A549 treated with GW870086 at 1 μM for 4 hours (cell line): ENCODE measurements around the gene ADCY10. TPM values are rescaled to one million over a fixed set of nuclear protein-coding genes. Genes with fewer than 3 reads are reported as not detected.

Experiments
- total RNA-seq: library from RNA; stranded (reverse); fragments of 200-300 nt; extraction: Qiagen RNA extraction; gene quantifications from 5 replicates; pipeline ENCODE4 v1.2.3, GENCODE V29; 2022; ENCODE audit warnings: low read depth

ADCY10 gene, protein sequence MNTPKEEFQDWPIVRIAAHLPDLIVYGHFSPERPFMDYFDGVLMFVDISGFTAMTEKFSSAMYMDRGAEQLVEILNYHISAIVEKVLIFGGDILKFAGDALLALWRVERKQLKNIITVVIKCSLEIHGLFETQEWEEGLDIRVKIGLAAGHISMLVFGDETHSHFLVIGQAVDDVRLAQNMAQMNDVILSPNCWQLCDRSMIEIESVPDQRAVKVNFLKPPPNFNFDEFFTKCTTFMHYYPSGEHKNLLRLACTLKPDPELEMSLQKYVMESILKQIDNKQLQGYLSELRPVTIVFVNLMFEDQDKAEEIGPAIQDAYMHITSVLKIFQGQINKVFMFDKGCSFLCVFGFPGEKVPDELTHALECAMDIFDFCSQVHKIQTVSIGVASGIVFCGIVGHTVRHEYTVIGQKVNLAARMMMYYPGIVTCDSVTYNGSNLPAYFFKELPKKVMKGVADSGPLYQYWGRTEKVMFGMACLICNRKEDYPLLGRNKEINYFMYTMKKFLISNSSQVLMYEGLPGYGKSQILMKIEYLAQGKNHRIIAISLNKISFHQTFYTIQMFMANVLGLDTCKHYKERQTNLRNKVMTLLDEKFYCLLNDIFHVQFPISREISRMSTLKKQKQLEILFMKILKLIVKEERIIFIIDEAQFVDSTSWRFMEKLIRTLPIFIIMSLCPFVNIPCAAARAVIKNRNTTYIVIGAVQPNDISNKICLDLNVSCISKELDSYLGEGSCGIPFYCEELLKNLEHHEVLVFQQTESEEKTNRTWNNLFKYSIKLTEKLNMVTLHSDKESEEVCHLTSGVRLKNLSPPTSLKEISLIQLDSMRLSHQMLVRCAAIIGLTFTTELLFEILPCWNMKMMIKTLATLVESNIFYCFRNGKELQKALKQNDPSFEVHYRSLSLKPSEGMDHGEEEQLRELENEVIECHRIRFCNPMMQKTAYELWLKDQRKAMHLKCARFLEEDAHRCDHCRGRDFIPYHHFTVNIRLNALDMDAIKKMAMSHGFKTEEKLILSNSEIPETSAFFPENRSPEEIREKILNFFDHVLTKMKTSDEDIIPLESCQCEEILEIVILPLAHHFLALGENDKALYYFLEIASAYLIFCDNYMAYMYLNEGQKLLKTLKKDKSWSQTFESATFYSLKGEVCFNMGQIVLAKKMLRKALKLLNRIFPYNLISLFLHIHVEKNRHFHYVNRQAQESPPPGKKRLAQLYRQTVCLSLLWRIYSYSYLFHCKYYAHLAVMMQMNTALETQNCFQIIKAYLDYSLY (N-terminal part only)
- 0.12 to 0.22 TPM in 2 of 5 replicates, not detected in the others for total RNA-seq

DNA sequence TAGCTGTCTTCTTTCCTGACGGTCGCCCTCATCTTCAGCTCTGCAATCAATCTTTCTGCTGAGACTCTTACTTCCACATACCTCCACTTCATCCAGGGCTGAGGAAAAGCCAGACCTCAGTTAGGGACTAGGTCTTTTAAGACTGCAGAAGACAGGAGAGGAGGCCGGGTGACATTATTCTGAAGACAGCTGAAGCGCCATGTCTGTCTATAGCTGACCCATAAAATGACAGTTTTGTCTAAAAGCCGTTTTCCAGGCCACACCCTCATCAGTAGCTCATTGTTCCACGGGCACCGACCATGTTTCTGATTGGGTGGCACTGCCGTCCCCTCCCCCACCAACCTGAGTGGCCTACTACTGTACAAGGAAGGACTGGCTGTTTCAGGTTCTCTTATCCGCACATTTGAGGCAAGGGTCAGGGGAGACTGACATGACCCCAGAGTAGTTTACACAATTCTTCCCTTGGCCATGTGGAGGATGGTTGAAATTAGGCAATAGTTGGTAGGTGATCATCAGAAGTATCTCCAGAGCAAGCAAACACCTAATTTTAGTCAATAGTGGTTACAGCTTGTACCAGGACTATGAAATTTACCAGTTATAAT, at the start of gene ADCY10:
TSS of gene ADCY10 (minus strand) at position 240 of the 602 bp plus-strand sequence. CDS start 8,994 bp downstream, outside the sequence.

DNA sequence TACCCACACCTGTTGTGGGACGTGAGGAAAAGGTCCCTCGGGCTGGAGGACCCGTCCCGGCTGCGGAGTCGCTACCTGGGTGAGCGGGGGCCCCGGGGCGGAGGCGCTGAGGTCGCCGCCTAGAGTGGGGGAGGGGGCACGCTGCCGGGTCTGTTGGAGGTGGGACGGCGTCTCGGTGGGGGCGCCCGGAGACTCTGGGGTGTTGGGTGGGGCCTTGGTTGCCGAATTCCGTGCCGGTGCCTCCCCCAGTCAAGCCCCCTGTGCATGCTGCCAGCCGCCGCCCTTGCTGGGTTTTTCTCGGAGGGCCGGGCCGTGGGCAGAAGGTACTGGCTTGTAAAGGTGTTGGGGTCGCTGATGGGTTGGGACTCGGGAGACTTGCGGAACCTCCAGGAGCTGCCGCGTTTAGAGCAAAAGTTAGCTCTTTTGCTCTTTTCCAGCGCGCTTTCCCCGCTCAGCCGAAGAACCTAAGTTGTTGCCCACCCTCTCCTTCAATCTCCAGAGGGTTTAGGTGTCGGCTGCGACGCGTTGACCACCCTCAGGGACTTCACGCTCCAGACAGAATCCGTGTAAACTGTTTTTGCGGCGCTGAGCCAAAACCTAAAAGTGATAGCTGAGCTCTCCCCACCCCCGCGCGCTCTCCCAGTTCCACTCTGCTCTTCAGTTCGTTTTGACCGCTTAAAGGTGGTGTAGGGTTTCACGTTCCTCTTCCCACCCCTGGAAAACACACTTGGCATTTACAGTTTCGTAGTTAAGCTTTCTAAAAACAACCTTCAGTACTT, 23.2 kb upstream of the ADCY10 start, which contains the start of gene MPC2:
TSS of gene MPC2 (minus strand) at position 143 of the 779 bp plus-strand sequence. CDS start 1,231 bp downstream, outside the sequence.

DNA sequence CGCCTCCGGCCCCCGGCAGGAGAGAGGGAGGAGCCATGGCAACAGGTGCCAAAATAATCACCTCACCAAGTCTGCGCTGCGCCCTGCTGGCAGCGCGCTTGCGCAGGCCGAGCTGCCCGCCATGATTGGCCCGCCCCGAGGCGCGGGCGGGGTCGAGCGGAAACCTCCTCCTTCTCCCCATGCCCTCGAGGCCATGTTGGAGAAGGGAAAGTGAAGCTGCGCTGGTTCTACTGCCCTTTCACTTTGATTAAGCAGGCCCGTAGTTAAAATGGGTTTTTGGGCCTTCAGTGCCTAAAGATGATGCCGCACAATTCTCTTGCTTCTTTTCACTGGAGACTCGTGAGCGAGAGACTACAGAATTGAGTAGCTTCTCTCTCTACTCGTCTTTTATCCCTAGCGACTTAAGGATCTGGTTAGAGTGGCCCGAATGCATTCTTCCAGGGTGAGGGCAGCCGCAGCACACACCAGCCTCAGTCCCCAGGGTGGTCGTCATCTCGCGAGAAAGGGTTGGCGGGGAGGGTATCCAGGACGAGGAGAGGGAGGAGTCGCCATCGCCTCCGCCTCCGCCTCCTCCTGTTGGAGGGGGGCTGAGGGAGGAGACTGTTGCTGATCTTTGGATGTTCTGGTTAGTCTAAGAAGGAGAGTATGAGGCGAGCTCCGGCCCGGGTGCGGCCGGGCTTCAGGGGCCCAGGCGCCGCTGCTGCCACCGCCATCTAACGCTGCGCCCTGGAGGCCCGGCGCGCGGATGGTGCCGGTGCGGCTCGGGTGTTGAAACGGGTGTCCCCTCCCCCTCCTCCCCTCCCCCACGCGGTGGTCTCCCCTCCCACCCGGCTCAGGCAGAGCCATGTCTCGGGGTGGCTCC, 22.4 kb upstream of the ADCY10 start, which contains the start of gene DCAF6:
TSS of gene DCAF6 (plus strand) at position 616 of the 862 bp plus-strand sequence. CDS start at position 845, 229 bp downstream.

Other genes starting within 250 kb of the ADCY10 start
- 102 to 135 TPM (median 123 TPM) in 5 replicates for gene MPZL1, start 192.2 kb downstream of the ADCY10 start, total RNA-seq
- 23.6 to 27.8 TPM (median 27.1 TPM) in 5 replicates for gene DCAF6, start 22.5 kb upstream of the ADCY10 start, total RNA-seq
- gene MPC2, start 22.9 kb upstream of the ADCY10 start, total RNA-seq: 43.1 to 81.3 TPM (median 78.9 TPM) in 5 replicates
- 10.1 to 18.0 TPM (median 15.3 TPM) in 5 replicates for gene GPR161, start 222.8 kb upstream of the ADCY10 start, total RNA-seq